Measurements from ENCODE around the gene GLRX5.

GLRX5 gene

GRCh38 chr14:95547272-95547625 is 12.4 kb downstream of the GLRX5 start:
- TF ChIP-seq, protein P1, sequence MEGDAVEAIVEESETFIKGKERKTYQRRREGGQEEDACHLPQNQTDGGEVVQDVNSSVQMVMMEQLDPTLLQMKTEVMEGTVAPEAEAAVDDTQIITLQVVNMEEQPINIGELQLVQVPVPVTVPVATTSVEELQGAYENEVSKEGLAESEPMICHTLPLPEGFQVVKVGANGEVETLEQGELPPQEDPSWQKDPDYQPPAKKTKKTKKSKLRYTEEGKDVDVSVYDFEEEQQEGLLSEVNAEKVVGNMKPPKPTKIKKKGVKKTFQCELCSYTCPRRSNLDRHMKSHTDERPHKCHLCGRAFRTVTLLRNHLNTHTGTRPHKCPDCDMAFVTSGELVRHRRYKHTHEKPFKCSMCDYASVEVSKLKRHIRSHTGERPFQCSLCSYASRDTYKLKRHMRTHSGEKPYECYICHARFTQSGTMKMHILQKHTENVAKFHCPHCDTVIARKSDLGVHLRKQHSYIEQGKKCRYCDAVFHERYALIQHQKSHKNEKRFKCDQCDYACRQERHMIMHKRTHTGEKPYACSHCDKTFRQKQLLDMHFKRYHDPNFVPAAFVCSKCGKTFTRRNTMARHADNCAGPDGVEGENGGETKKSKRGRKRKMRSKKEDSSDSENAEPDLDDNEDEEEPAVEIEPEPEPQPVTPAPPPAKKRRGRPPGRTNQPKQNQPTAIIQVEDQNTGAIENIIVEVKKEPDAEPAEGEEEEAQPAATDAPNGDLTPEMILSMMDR (IDR thresholded peaks at IDR 0.05; ENCODE audit: control insufficient read depth, extremely low read depth, insufficient read depth), result no peak
- DNase-seq (ENCODE audit: low read depth), result no peak
- H3K4me3 ChIP-seq (ENCODE audit: low read depth, low read length), result no peak overlapping the region

DNA sequence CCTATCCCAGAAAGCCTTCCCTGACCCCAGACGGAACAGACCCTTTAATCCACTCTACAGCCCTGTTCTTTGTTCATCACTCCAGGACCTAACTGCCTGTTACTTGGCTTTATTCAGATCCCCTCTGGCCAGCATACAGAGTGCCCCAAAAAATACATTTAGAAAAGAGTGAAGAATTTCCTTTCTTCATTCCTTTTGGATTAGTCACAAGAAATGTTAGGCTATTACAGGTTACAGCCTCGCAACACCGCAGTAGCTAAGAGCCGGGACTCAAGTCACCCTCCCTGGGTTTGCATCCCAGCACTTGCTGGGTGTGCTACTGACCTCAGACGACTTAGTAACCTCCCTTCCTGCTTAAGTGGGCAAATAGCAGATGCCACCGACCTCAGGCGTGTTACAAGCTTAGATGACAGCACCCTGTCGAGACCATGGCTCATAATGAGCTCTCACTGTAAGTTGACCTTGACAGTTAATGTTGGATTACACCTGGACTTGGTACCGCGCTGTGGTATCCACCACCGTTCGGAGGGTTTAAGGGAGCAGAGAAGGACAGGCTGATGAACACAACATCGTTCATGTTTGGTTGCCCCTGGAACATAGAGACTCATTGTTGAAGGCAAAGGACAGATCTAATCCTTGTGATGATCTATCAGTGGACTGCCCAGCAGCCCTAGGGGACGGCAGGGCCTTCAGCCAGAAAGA is 12.9 kb downstream of the GLRX5 start:
- TF ChIP-seq, protein P1 (IDR thresholded peaks at IDR 0.05; ENCODE audit: control insufficient read depth, extremely low read depth, insufficient read depth), result no peak
- DNase-seq (ENCODE audit: low read depth), result no peak

GRCh38 chr14:95548328-95548929 is 13.6 kb downstream of the GLRX5 start:
- TF ChIP-seq, protein P1 (IDR thresholded peaks at IDR 0.05; ENCODE audit: control insufficient read depth, extremely low read depth, insufficient read depth), result no peak
- no peak for DNase-seq (ENCODE audit: low read depth)
- H3K4me3 ChIP-seq (ENCODE audit: low read depth, low read length), result no peak overlapping the region

More for the DNA sequence above, 12.9 kb downstream of the GLRX5 start:
- H3K4me3 ChIP-seq (ENCODE audit: low read depth, low read length), result no peak overlapping the region

DNA sequence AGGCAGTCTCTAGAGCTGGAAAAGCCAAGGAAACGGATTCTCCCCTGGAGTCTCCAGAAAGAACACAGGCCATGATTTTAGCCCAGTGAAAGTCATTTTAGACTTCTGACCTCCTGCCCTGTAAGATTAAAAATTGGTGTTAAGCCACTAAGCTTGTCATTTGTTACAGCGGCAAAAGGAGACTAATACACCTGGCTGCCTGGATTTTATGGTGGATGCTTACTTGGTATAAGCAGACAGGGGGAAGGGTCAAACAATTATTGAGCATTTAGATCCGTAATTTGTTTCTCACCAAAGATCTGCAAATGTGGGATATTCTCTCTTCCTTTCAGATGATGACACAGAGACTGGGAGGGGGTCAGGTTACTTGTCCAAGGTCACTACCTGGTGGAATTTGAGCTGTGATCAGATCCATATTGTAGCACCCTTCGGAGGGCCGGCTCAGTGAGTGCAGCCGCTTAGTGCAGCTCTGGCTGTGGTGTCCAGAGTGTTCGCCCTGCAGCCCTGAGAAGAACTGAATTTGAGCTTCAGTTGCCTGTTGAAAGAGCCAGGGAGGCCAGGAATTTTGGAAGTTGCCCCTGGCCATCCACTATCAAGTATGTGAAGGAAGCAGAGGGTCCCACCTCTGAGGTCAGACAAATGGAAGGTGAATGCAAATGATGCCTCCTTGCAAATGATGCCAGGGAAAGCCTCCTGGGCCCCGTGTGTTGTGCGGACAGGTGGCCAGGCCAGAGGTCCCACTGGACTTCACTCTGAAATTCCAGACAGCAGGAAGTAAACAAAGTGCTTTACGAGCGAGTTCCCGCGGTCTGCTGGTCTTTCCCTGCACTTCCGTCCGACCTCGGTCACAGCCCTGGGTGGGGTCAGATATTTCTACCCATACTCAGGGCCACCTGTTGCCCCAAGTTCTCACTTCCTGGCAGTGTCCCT is 15.1 kb downstream of the GLRX5 start:
- TF ChIP-seq, protein P1 (IDR thresholded peaks at IDR 0.05; ENCODE audit: control insufficient read depth, extremely low read depth, insufficient read depth), result no peak
- no peak overlapping the region for H3K4me3 ChIP-seq (ENCODE audit: low read depth, low read length)
- no peak for DNase-seq (ENCODE audit: low read depth)

DNA sequence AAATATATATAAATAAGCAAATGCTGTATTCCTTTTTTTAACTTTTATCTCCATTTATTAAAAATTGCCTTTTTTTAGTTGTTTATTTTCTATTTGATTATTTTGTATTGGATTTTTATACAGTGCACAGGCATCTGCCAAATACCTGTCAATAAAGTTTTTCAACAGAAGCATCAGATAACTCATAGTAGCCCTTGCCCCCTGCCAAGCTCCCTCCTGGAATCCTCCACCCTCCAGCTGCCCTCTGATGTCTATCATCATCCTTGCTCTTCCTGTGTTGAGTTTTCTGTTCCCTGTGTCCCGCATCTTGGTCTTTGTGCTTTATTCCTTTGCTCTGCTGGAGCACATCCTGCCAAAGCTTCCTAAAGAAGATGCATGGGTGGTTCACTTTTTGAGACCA is 16.6 kb downstream of the GLRX5 start:
- no peak for DNase-seq (ENCODE audit: low read depth)
- no peak overlapping the region for H3K4me3 ChIP-seq (ENCODE audit: low read depth, low read length)
- TF ChIP-seq, protein P1 (IDR thresholded peaks at IDR 0.05; ENCODE audit: control insufficient read depth, extremely low read depth, insufficient read depth), result no peak

DNA sequence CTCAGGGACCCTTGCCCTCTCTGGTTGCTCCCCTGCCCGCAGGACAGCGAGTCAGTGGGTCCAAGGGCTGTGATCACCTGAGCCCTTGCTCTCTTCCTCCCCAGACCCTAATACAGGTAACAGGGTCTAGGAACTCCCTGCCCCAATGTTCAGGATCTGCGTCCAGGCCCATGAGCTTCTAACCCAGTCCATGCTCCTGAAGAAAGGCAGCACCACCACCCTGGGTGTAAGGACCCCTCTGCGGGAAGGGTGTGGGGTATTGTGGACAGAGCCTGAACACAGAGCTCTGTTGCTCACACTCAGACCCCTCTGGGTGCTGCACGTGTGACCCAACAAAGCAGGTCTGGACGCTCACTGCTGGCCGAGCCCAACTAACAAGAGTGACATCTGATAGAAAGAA is 18.3 kb downstream of the GLRX5 start:
- no peak for DNase-seq (ENCODE audit: low read depth)
- TF ChIP-seq, protein P1 (IDR thresholded peaks at IDR 0.05; ENCODE audit: control insufficient read depth, extremely low read depth, insufficient read depth), result no peak

More for the DNA sequence above, 18.3 kb downstream of the GLRX5 start:
- no peak overlapping the region for H3K4me3 ChIP-seq (ENCODE audit: low read depth, low read length)

All from LNCaP clone FGC (cell line).